ENCODE results near the gene MYOT.
"Not testable (repeated sequence)": the region's sequence is repeated elsewhere in the genome, so short reads cannot be mapped to it uniquely, and the experiment has no call there.

MYOT gene

GRCh38 chr5:137856201-137856600 is 11.5 kb upstream of the MYOT start:
- in situ Hi-C loops (cut with MboI; ENCODE audit: low sequenced_read_pairs), result no loop called here

DNA sequence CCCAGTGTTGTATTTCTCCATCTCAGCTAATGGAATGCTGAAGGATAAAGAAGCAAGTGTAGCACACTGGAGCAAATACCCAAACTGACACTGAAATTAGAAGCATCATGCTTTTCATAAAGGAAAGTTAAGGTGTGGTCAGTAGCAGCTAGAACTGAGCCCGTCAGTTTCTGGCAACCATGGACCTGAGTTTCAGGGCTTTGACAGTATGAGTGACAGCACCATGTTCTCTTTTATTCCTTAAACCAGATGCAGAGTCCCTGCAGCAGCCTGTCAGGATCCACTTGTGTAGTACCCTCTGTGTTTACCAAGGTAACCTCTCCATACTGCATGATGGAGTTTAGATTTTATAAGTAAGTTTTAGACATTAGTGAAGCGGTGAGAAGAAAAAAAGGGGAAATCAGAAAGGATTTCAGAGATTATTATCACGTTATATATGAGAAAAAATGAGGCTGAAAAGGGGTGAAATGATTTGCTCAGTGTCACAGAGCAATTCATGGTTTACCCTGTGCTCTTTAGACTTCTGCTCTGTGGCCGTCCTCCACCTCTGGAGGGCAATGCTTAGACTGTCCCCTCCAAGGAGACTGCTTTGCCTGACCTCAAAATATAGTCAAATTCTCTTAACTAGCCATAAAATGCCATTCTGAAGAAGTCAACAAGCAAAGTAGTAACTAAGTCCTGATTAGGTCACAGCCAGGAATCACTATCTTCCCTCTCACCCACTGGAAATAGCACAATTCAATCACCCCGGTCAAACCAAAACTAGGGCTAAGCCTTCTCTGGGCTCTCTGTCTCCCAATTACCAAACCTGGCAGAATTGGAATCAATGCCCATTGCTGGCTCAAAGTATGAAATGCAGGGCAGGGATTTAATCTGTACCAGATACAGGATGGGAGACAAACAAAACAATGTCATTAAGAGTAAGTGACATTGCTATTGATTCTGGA is 10.5 kb upstream of the MYOT start:
- in situ Hi-C loops (cut with MboI; ENCODE audit: low sequenced_read_pairs), result no loop called here

DNA sequence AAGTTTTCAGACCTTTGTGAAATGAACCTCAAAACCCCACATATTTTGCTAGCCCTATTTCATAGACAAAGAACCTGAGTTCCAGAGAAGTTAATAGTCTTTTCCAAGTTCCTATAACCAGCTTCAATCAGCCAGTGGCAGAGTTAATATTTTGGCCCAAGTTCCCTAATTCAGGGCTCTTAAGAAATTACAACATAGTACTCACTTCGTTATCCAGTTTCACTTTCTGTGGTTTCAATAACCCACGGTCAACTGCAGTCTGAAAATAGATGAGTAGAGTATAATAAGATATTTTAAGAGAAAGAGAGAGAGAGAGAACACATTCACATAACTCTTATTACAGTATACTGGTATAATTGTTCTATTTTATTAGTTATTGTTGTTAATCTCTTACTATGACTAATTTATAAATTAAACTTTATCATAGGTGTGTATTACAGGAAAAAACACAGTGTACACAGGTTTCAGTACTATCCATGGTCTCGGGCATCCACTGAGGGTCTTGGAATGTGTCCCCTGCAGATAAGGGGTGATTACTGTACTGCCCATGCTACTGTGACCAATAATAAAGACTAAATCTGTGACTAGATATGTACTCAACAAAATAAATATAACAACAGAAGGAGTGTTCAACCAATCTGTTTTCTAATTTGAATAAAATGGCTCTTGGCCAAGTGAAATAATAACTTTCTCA is 9.3 kb upstream of the MYOT start:
- in situ Hi-C loops (cut with MboI; ENCODE audit: low sequenced_read_pairs), result no loop called here

- in situ Hi-C loops (cut with MboI; ENCODE audit: low sequenced_read_pairs), result no loop called here
Observed at GRCh38 chr5:137858954-137859353, 8.7 kb upstream of the MYOT start.

GRCh38 chr5:137862251-137862650 is 5.4 kb upstream of the MYOT start:
- in situ Hi-C loops (cut with MboI; ENCODE audit: low sequenced_read_pairs), result no loop called here

DNA sequence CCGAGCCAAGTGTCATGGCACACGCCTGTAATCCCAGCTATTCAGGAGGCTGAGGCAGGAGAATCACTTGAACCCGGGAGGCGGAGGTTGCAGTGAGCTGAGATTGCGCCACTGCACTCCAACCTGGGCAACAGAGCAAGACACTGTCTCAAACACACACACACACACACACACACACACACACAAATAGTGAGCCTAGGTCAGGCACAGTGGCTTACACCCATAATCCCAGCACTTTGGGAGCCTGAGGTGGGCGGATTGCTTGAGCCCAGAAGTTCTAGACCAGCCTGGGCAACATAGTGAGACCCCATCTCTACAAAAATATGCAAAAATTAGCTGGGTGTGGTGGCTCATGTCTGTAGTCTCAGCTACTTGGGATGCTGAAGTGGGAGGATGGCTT is 4.0 kb upstream of the MYOT start:
- in situ Hi-C loops (cut with MboI; ENCODE audit: low sequenced_read_pairs), result not testable (repeated sequence)

- in situ Hi-C loops (cut with MboI; ENCODE audit: low sequenced_read_pairs), result no loop called here
Observed at GRCh38 chr5:137866541-137867388, 895 bp upstream of the MYOT start.

DNA sequence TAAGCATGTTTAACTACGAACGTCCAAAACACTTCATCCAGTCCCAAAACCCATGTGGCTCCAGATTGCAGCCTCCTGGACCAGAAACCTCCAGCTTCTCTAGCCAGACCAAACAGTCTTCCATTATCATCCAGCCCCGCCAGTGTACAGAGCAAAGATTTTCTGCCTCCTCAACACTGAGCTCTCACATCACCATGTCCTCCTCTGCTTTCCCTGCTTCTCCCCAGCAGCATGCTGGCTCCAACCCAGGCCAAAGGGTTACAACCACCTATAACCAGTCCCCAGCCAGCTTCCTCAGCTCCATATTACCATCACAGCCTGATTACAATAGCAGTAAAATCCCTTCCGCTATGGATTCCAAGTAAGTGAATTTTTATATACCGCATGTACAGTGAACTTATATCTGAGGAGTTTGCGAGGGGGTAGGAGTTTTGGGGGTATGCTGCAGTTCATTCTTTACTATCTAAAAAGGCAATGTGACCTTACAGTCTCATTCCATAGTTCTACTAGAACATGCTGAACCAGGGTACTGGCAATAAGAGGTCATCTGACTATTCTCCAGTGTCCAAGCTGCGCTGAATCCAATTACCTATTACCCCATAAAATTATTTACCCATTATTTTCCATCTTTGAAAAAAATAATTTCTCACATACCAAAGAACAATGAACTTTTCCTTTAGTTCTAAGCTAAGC is 3.1 kb downstream of the MYOT start:
- in situ Hi-C loops (cut with MboI; ENCODE audit: low sequenced_read_pairs), result no loop called here

GRCh38 chr5:137871571-137871970 is 3.9 kb downstream of the MYOT start:
- in situ Hi-C loops (cut with MboI; ENCODE audit: low sequenced_read_pairs), result no loop called here

DNA sequence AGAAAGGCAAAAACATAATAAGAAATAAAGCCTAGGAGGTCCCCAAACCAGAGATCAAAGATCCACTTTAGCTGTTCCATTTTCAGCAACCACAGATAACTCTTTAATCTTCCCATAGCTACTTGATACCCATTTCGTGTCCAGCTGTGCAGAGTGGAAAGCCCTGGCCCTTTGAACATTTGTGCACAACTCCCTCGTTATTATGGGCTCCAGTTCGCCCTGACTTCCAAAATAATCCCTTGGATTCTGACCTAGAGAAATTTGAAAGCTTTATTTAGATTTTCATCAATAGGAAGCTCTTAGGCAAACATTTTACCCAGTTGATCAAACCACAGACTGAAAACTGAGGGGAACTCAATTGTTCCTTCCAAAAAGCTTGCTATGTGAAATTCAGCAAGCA is 4.8 kb downstream of the MYOT start:
- in situ Hi-C loops (cut with MboI; ENCODE audit: low sequenced_read_pairs), result no loop called here

DNA sequence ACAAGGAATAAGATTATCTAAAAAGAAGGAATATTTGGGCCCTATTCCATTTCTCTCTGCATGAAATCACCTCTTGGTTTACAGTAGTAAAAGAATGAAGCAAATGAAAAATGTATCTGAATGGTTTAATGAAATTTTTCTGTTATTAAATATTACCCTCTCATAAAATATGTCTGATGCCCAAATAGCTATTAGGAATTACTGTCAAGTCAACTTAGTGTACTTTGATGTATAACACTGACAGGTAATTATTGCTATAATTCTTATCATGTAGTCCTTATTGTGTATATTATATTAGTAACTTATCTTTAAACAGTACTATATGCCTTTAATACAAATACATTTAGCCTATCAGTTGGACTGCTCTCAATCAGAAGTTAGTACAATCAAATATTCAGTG is 8.4 kb downstream of the MYOT start:
- in situ Hi-C loops (cut with MboI; ENCODE audit: low sequenced_read_pairs), result no loop called here

- in situ Hi-C loops (cut with MboI; ENCODE audit: low sequenced_read_pairs), result no loop called here
Observed at GRCh38 chr5:137880313-137880712, 12.7 kb downstream of the MYOT start.

DNA sequence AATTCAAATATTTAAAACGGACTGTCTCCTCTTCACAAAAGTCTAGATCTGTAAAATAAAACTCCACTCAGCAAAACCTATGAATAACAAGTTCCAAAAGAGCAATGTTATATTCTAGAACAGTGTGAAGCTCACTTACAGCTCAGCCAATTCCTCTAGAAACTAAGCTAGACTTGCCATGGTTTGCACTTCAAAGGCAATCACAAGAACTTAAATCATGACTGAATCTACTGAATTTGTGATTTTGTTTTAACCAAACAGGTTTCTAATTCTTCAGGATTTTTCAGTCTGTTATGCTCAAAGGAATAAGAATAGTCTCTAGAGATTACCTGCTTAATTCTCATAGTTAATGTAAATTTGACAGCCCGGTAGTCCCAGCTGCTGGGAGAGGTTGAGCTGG is 20.2 kb downstream of the MYOT start:
- in situ Hi-C loops (cut with MboI; ENCODE audit: low sequenced_read_pairs), result no loop called here

- in situ Hi-C loops (cut with MboI; ENCODE audit: low sequenced_read_pairs), result no loop called here
Observed at GRCh38 chr5:137888466-137888862, 20.8 kb downstream of the MYOT start.

DNA sequence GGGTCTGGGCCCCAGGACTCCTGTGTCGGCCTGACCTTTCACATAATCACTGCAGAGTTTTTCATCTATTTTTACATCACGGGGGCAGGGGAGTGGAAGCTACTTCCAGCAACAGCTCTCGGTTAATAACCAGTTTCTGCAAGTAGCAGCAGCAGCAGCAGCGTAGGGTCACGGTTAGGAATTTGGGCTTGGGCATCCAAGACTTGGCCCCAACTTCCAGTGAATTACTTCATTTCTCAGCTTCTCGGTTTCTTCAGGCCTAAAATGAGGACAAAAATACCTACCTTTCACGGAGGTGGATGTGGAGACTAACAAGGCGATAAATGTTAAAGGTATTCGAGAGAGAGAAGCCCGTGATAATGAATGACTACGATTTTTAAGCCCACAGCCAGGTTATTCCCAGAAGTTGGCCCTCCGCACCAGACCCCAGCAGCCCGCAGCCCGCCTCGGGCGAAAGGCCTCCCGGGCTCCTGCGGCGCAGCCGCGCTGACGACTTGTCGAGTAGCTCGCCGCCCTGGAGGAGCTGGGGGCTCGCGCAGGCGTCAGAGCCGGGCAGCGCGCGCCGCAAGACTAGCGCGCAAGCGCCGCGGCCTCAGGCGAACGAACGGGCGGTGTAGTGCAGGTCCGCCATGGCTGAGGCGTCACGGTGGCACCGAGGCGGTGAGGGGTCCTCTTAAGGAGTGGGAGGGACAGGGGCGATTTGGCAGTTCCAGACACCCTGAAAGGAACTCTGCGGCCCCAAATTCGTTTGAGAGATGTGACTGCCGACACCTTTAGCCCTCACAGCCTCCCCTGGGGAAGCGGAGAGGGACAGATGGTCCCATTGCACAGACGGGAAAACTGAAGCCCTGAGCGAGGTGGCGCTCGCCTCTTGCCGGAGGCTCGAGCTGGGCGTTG is 21.5 kb downstream of the MYOT start, which contains the start of gene PKD2L2:
TSS of gene PKD2L2 (plus strand) at position 595 of the 897 bp plus-strand sequence. CDS start at position 630, 35 bp downstream.
- in situ Hi-C loops (cut with MboI; ENCODE audit: low sequenced_read_pairs), result no loop called here

DNA sequence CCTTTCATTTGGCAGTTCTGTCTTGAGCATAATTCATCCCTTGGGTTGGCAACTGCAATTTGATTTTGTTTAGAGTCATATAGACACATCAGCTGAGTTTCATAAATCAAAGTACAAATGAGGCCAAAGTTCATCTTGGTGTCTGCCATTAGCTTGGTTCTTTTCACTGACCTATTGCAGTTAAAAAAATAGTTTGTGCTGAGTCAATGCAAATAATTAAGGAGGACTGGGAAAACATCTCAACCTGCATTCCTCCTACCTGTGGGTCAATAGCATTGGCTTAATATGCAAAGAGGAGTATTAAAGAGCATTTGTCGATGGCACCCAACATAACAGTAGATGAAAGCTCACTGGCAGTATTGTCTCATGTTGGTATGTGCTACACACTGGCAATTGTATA is 23.2 kb downstream of the MYOT start:
- in situ Hi-C loops (cut with MboI; ENCODE audit: low sequenced_read_pairs), result no loop called here

GRCh38 chr5:137891849-137892248 is 24.2 kb downstream of the MYOT start:
- in situ Hi-C loops (cut with MboI; ENCODE audit: low sequenced_read_pairs), result no loop called here

- in situ Hi-C loops (cut with MboI; ENCODE audit: low sequenced_read_pairs), result no loop called here
Observed at GRCh38 chr5:137894586-137894985, 26.9 kb downstream of the MYOT start.

- in situ Hi-C loops (cut with MboI; ENCODE audit: low sequenced_read_pairs), result no loop called here
Observed at GRCh38 chr5:137896560-137896959, 28.9 kb downstream of the MYOT start.

DNA sequence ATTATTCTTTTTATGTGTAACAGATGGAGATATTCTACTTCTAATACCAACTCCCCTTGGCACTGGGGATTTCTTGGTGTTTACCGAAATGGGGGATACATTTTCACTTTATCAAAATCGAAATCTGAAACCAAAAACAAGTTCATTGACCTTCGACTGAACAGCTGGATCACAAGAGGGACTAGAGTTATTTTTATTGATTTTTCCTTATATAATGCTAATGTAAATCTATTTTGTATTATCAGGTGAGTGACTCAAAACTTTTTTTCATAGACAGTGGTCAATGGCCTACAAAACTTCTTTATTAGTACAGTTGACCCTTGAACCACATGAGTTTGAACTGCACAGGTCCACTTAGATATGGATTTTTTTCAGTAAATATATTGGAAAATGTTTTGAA is 31.8 kb downstream of the MYOT start:
- in situ Hi-C loops (cut with MboI; ENCODE audit: low sequenced_read_pairs), result no loop called here
